HepG2 (cell line): Measurements from ENCODE around the gene CTNNBL1.

Source experiments
- TF ChIP-seq, protein P1 (sequence below): sonication (generic); formaldehyde crosslinking; IDR thresholded peaks from 2 replicates; pipeline ENCODE4 v1.5.0; 2020; ENCODE audit warnings: mild to moderate bottlenecking, missing genetic modification reagents, moderate library complexity
- TF ChIP-seq, protein P2 (sequence below): sonication (generic); formaldehyde crosslinking; IDR thresholded peaks from 2 replicates; pipeline ENCODE4 v1.5.0; 2020; ENCODE audit warnings: missing genetic modification reagents

DNA sequence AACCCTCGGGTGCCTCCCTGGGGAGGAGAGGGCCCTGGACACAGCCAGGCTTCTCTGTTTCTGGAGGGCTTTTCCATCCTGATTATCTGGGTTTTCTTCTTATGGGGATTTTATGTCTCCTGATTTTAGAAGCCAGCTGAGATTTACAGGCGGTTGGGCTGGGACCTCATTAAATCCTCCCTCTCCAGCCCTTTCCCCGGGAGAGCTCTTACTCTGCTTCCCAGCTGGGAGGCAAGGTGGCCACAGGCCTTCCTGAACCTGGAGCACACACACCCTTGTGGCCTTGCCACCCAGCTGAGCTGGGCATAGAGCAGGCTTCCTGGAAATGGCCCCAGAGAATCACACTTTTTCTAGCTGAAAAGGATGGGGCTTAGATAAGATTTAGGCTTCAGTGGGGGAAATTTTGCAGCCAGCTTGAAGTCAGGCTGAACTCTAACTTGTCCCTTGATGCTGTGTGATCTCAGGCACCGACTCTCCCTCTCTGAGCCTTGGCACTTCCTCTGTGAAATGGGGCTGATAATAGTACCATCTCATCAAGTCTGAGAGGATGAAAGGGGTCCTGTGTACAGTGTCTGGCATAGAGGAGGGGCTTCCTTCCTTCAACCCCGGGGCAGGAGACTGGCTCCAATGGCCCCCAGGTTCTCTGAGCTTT lies 225.7 kb downstream of the CTNNBL1 start:
- TF ChIP-seq, protein P1, sequence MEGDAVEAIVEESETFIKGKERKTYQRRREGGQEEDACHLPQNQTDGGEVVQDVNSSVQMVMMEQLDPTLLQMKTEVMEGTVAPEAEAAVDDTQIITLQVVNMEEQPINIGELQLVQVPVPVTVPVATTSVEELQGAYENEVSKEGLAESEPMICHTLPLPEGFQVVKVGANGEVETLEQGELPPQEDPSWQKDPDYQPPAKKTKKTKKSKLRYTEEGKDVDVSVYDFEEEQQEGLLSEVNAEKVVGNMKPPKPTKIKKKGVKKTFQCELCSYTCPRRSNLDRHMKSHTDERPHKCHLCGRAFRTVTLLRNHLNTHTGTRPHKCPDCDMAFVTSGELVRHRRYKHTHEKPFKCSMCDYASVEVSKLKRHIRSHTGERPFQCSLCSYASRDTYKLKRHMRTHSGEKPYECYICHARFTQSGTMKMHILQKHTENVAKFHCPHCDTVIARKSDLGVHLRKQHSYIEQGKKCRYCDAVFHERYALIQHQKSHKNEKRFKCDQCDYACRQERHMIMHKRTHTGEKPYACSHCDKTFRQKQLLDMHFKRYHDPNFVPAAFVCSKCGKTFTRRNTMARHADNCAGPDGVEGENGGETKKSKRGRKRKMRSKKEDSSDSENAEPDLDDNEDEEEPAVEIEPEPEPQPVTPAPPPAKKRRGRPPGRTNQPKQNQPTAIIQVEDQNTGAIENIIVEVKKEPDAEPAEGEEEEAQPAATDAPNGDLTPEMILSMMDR (CRISPR knock-in tag): no peak
- TF ChIP-seq, protein P2, sequence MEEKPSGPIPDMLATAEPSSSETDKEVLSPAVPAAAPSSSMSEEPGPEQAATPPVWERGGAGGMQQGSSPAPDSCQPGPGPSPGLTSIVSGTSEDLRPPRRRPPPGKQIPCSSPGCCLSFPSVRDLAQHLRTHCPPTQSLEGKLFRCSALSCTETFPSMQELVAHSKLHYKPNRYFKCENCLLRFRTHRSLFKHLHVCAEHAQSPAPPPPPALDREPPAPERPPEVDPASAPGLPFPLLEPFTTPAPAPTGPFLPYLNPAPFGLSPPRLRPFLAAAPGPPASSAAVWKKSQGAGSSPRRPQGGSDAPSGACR: no peak
